ENCODE results near the gene EGFL7.

Gene EGFL7

GRCh38 chr9:136662656-136663581 is at the start of gene EGFL7:
Gene EGFL7, plus strand, starts transcription at chr9:136662916. Its CDS starts 5,367 bp downstream, at chr9:136668283.
- DNase-seq (ENCODE audit: low read depth): no peak

- DNase-seq (ENCODE audit: low read depth): no peak
Measured at GRCh38 chr9:136613824-136614371, 48.8 kb upstream of the EGFL7 start.

GRCh38 chr9:136614372-136614922 is 48.3 kb upstream of the EGFL7 start:
- no peak for DNase-seq (ENCODE audit: low read depth)

- DNase-seq (ENCODE audit: low read depth): no peak
Measured at GRCh38 chr9:136614967-136615623, 47.6 kb upstream of the EGFL7 start.

- DNase-seq (ENCODE audit: low read depth): no peak
Measured at GRCh38 chr9:136615631-136616306, 46.9 kb upstream of the EGFL7 start.

- DNase-seq (ENCODE audit: low read depth): no peak
Measured at GRCh38 chr9:136616307-136616635, 46.4 kb upstream of the EGFL7 start.

- no peak for DNase-seq (ENCODE audit: low read depth)
Measured at GRCh38 chr9:136616948-136617695, 45.6 kb upstream of the EGFL7 start.

GRCh38 chr9:136617746-136618579 is 44.8 kb upstream of the EGFL7 start:
- no peak for DNase-seq (ENCODE audit: low read depth)

GRCh38 chr9:136618580-136619547 is 43.9 kb upstream of the EGFL7 start:
- no peak for DNase-seq (ENCODE audit: low read depth)

- DNase-seq (ENCODE audit: low read depth): no peak
Measured at GRCh38 chr9:136619742-136620440, 42.8 kb upstream of the EGFL7 start.

GRCh38 chr9:136620441-136621018 is 42.2 kb upstream of the EGFL7 start:
- DNase-seq (ENCODE audit: low read depth): no peak

- no peak for DNase-seq (ENCODE audit: low read depth)
Measured at GRCh38 chr9:136621019-136621733, 41.5 kb upstream of the EGFL7 start.

- DNase-seq (ENCODE audit: low read depth): no peak
Measured at GRCh38 chr9:136621734-136622093, 41.0 kb upstream of the EGFL7 start.

- DNase-seq (ENCODE audit: low read depth): no peak
Measured at GRCh38 chr9:136622538-136622948, 40.2 kb upstream of the EGFL7 start.

- DNase-seq (ENCODE audit: low read depth): no peak
Measured at GRCh38 chr9:136623016-136623841, 39.5 kb upstream of the EGFL7 start.

GRCh38 chr9:136623842-136624183 is 38.9 kb upstream of the EGFL7 start:
- no peak for DNase-seq (ENCODE audit: low read depth)
